HEK293T (cell line): ENCODE measurements around the gene TUBB8B.
"Not testable (repeated sequence)": the region's sequence is repeated elsewhere in the genome, so short reads cannot be mapped to it uniquely, and the experiment has no call there.

Experiments
- ELF4 ChIP-seq: fragments of 450-650 bp; IDR thresholded peaks from 2 replicates; pipeline ENCODE4 v1.6.1; 2017; ENCODE audit warnings: antibody characterized with exemption
- FOXM1 ChIP-seq: fragments of 450-650 bp; IDR thresholded peaks from 2 replicates; pipeline ENCODE4 v1.6.1; 2017; ENCODE audit warnings: mild to moderate bottlenecking, borderline replicate concordance
- L3MBTL2 ChIP-seq: fragments of 450-650 bp; conservative IDR thresholded peaks from 2 replicates; pipeline ENCODE4 v1.6.1; 2016; ENCODE audit warnings: mild to moderate bottlenecking
- LEF1 ChIP-seq: fragments of 450-650 bp; IDR thresholded peaks from 2 replicates; pipeline ENCODE4 v1.6.1; 2017; ENCODE audit warnings: mild to moderate bottlenecking, borderline replicate concordance
- TF ChIP-seq, protein P1 (sequence below): fragments of 450-650 bp; IDR thresholded peaks from 2 replicates; pipeline ENCODE4 v1.6.1; 2016

DNA sequence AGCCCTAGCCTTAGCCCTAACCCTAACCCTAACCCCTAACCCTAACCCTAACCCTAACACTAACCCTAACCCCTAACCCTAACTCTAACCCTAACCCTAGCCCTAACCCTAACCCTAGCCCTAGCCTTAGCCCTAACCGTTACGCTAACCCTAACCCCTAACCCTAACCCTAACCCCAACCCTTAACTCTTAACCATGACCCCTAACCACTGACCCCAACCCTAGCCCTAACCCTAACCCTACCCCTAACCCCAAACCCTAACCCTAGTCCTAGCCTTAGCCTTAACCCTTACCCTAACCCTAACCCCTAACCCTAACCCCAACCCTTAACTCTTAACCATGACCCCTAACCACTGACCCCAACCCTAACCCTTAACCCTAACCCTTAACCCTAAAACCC is 14.2 kb upstream of the TUBB8B start:
- TF ChIP-seq, protein P1, sequence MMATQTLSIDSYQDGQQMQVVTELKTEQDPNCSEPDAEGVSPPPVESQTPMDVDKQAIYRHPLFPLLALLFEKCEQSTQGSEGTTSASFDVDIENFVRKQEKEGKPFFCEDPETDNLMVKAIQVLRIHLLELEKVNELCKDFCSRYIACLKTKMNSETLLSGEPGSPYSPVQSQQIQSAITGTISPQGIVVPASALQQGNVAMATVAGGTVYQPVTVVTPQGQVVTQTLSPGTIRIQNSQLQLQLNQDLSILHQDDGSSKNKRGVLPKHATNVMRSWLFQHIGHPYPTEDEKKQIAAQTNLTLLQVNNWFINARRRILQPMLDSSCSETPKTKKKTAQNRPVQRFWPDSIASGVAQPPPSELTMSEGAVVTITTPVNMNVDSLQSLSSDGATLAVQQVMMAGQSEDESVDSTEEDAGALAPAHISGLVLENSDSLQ = not testable (repeated sequence)
- TF ChIP-seq FOXM1, LEF1, L3MBTL2, ELF4: not testable (repeated sequence)
